IMR-90 (cell line): ENCODE results near the gene H6PD. TPM values are rescaled to one million over a fixed set of nuclear protein-coding genes. Genes with fewer than 3 reads are reported as not detected.

Experiments
- ATAC-seq: fragments of 200-7000 bp; cut with Tn5 transposase; 2 replicates; pipeline ENCODE4 v1.9.1; 2020; ENCODE audit warnings: low read depth, mild to moderate bottlenecking, moderate library complexity
- BruUV-seq: library from RNA; stranded (reverse); fragments of 400-500 nt; replicated peaks from 2 replicates; lab custom pipeline; 2021; lab: Mats Ljungman, UMichigan
- CTCF ChIA-PET: fragments of 300-600 bp; formaldehyde crosslinking; extraction: SDS; loops from one replicate; lab custom pipeline; 2021; ENCODE audit warnings: antibody characterized with exemption; lab: Yijun Ruan, JAX
- POLR2A ChIA-PET: fragments of 300-600 bp; sonication (Branson Sonifier 250); formaldehyde crosslinking; loops from one replicate; lab custom pipeline; 2022; ENCODE audit warnings: antibody characterized with exemption; ENCODE audit not compliant: unreplicated experiment; lab: Charles Lee
- DNase-seq: peaks from one replicate; pipeline ENCODE4 v3.0.0; 2013
- H2AFZ ChIP-seq: replicated peaks from 2 replicates; pipeline ENCODE3; 2013; ENCODE audit warnings: low read length, mild to moderate bottlenecking; ENCODE audit not compliant: poor library complexity
- H2AK5ac ChIP-seq: 2 replicates; pipeline ENCODE4 v1.6.1; 2013; ENCODE audit warnings: low read depth, low read length, inconsistent platforms
- H2AK9ac ChIP-seq: replicated peaks from 2 replicates; pipeline ENCODE3; 2013; ENCODE audit warnings: mild to moderate bottlenecking, low read depth, low read length, moderate library complexity; ENCODE audit not compliant: poor library complexity
- H2BK120ac ChIP-seq: 2 replicates; pipeline ENCODE4 v1.6.1; 2013; ENCODE audit warnings: low read depth, low read length, inconsistent platforms
- H2BK15ac ChIP-seq: 3 replicates; pipeline ENCODE4 v1.6.1; 2013; ENCODE audit warnings: low read depth, low read length, inconsistent platforms
- H2BK20ac ChIP-seq: 2 replicates; pipeline ENCODE4 v1.6.1; 2013; ENCODE audit warnings: low read depth, mild to moderate bottlenecking, inconsistent platforms, low read length, moderate library complexity
- H2BK5ac ChIP-seq: 2 replicates; pipeline ENCODE4 v1.6.1; 2013; ENCODE audit warnings: mild to moderate bottlenecking, low read depth, low read length, inconsistent platforms; ENCODE audit not compliant: poor library complexity, severe bottlenecking
- H3K14ac ChIP-seq: replicated peaks from 2 replicates; pipeline ENCODE4 v1.6.1; 2013; ENCODE audit warnings: low read depth, low read length, inconsistent platforms
- H3K18ac ChIP-seq: 2 replicates; pipeline ENCODE4 v1.6.1; 2013; ENCODE audit warnings: low read depth, low read length, control low read depth
- H3K23ac ChIP-seq: 2 replicates; pipeline ENCODE4 v1.6.1; 2013; ENCODE audit warnings: low read depth, low read length, inconsistent platforms
- H3K27ac ChIP-seq: 2 replicates; pipeline ENCODE4 v1.5.1; 2013; ENCODE audit warnings: mild to moderate bottlenecking, control low read depth, low read length; ENCODE audit not compliant: insufficient read depth
- H3K27me3 ChIP-seq: 2 replicates; pipeline ENCODE4 v1.6.1; 2013; ENCODE audit warnings: low read length; ENCODE audit not compliant: control insufficient read depth, insufficient read depth
- H3K36me3 ChIP-seq: 2 replicates; pipeline ENCODE4 v1.6.1; 2013; ENCODE audit warnings: low read length, mixed read lengths; ENCODE audit not compliant: control insufficient read depth, insufficient read depth
- H3K4ac ChIP-seq: 2 replicates; pipeline ENCODE4 v1.6.1; 2013; ENCODE audit warnings: low read depth, low read length, inconsistent platforms
- H3K4me1 ChIP-seq: 2 replicates; pipeline ENCODE4 v1.6.1; 2013; ENCODE audit warnings: low read length, mixed read lengths; ENCODE audit not compliant: control insufficient read depth, insufficient read depth
- H3K4me2 ChIP-seq: 2 replicates; pipeline ENCODE4 v1.6.1; 2013; ENCODE audit warnings: low read depth, mild to moderate bottlenecking, control low read depth, low read length, moderate library complexity
- H3K4me3 ChIP-seq: 2 replicates; pipeline ENCODE4 v1.5.1; 2013; ENCODE audit warnings: low read depth, mild to moderate bottlenecking, control low read depth, low read length, moderate library complexity; ENCODE audit not compliant: insufficient read depth
- H3K56ac ChIP-seq: 2 replicates; pipeline ENCODE4 v1.6.1; 2013; ENCODE audit warnings: low read length, inconsistent platforms; ENCODE audit not compliant: insufficient read depth; ENCODE audit errors: extremely low read depth
- H3K79me1 ChIP-seq, 2 experiments: 2 replicates each; pipeline ENCODE4 v1.6.1; 2013; ENCODE audit warnings: low read length in 2 of 2, inconsistent platforms in 1 of 2, low read depth in 1 of 2
- H3K9ac ChIP-seq: 2 replicates; pipeline ENCODE4 v1.6.1; 2013; ENCODE audit warnings: low read depth, low read length, control low read depth
- H3K9me1 ChIP-seq: 2 replicates; pipeline ENCODE4 v1.6.1; 2013; ENCODE audit warnings: low read length, inconsistent platforms; ENCODE audit not compliant: insufficient read depth
- H3K9me3 ChIP-seq: 2 replicates; pipeline ENCODE4 v1.6.1; 2013; ENCODE audit warnings: low read length; ENCODE audit not compliant: control insufficient read depth, insufficient read depth
- H4K20me1 ChIP-seq: 2 replicates; pipeline ENCODE4 v1.6.1; 2013; ENCODE audit warnings: low read length, inconsistent platforms; ENCODE audit not compliant: insufficient read depth
- H4K5ac ChIP-seq: 2 replicates; pipeline ENCODE4 v1.6.1; 2013; ENCODE audit warnings: mild to moderate bottlenecking, low read depth, low read length, control low read depth
- H4K8ac ChIP-seq, 2 experiments: 2 replicates each; pipeline ENCODE4 v1.6.1; 2013; ENCODE audit warnings: low read depth in 2 of 2, low read length in 2 of 2, control low read depth in 1 of 2, inconsistent platforms in 1 of 2
- H4K91ac ChIP-seq: 2 replicates; pipeline ENCODE4 v1.6.1; 2013; ENCODE audit warnings: low read depth, low read length, inconsistent platforms; ENCODE audit not compliant: insufficient read depth
- BHLHE40 ChIP-seq: fragments of 150-350 bp; IDR thresholded peaks from 2 replicates; pipeline ENCODE4 v1.6.1; 2016; ENCODE audit warnings: mild to moderate bottlenecking, low read depth, low read length
- CEBPB ChIP-seq: IDR thresholded peaks from 2 replicates; pipeline ENCODE4 v1.6.1; 2012; ENCODE audit warnings: low read depth, low read length, improper control_type of control experiment
- FOS ChIP-seq: fragments of 150-350 bp; IDR thresholded peaks from 2 replicates; pipeline ENCODE4 v1.6.1; 2016; ENCODE audit warnings: low read depth, low read length
- MAFK ChIP-seq: IDR thresholded peaks from 2 replicates; pipeline ENCODE4 v1.6.1; 2012; ENCODE audit warnings: low read depth, low read length, improper control_type of control experiment
- MXI1 ChIP-seq: IDR thresholded peaks from 2 replicates; pipeline ENCODE4 v1.6.1; 2012; ENCODE audit warnings: low read depth, mild to moderate bottlenecking, low read length, moderate library complexity, borderline replicate concordance
- NFE2L2 ChIP-seq: fragments of 150-350 bp; IDR thresholded peaks from 2 replicates; pipeline ENCODE4 v1.6.1; 2016; ENCODE audit warnings: low read depth, mild to moderate bottlenecking, low read length
- POLR2A ChIP-seq: IDR thresholded peaks from 2 replicates; pipeline ENCODE4 v1.6.1; 2012; ENCODE audit warnings: mild to moderate bottlenecking, low read depth, low read length
- RAD21 ChIP-seq: IDR thresholded peaks from 2 replicates; pipeline ENCODE4 v1.6.1; 2012; ENCODE audit warnings: low read length, improper control_type of control experiment
- WGBS, 2 experiments: methylation state at CpG; one replicate each; pipeline versions ENCODE4 v1.1.5 to v1.1.7; 2013; ENCODE audit warnings: missing lambda C conversion rate in 2 of 2; ENCODE audit not compliant: insufficient read length in 1 of 2; ENCODE audit errors: extremely low coverage in 2 of 2; 5-methylcytosine and 5-hydroxymethylcytosine counted together
- dilution Hi-C: fragments of 300-500 bp; cut with HindIII; formaldehyde crosslinking; loops from one replicate; pipeline ENCODE4 v1.14.3; 2018; ENCODE audit warnings: low sequenced_read_pairs; ENCODE audit not compliant: unreplicated experiment
- in situ Hi-C: fragments of 300-500 bp; cut with MboI; formaldehyde crosslinking; loops from 3 replicates; pipeline ENCODE4 v1.14.3; 2019; ENCODE audit warnings: low sequenced_read_pairs, inconsistent platforms, mixed read lengths
- intact Hi-C: fragments of 100-400 bp; cut with micrococcal nuclease; formaldehyde crosslinking; loops from 2 replicates; pipeline ENCODE4 v1.10.0; 2022
- polyA plus RNA-seq, 3 experiments: library from polyadenylated mRNA; depleted of rRNA; stranded (reverse); fragments of >200 nt; gene quantifications; 2 replicates each; pipeline ENCODE4 v1.2.3, GENCODE V29; 2012; ENCODE audit warnings: low replicate concordance in 1 of 3
- total RNA-seq: library from RNA; depleted of rRNA; stranded (reverse); fragments of >200 nt; gene quantifications from 2 replicates; pipeline ENCODE4 v1.2.3, GENCODE V29; 2012
- TF ChIP-seq, protein P1 (sequence below): conservative IDR thresholded peaks from 2 replicates; pipeline ENCODE4 v1.5.1; 2012; ENCODE audit warnings: mild to moderate bottlenecking, low read depth, low read length, improper control_type of control experiment

The H6PD gene
- total and polyA plus RNA-seq, 2 of the 4 experiments (the other 2 are of a cell fraction) = 9.3 to 22.1 TPM

DNA sequence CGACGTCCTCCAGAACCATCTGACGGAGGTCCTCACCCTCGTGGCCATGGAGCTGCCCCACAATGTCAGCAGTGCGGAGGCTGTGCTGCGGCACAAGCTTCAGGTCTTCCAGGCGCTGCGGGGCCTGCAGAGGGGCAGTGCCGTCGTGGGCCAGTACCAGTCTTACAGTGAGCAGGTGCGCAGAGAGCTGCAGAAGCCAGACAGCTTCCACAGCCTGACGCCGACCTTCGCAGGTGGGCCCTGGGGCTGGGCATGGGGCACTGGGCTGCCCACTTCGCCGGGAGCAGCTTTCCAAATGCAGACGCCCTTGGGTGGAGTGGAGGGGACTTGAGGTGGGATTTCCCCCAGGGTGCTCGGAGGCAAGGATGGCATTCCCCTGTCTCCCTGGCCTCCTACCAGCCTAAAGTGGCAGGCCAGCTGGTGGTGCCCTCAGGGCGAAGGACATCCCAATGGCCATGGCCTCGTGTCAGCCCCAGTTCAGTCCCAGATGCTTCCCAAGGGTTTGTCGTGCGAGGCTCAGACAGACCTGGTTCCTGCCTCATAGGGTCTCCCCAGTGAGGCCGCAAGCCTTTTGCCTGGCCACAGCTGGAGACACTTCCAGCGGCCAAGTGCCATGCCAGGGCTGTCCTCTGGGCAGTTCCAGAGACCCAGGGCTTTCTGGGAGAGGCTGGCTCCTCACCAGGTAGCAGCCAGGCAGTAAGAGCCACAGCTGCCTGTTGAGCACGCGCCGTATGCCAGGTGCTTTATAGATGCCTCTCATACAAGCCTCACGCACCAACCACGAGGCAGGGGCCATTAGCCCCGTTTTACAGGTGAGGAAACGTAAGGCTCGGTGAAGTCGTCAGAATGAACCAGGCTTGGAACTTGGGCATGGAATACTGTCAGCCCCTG lies 27.8 kb downstream of the H6PD start (continued):
- TF ChIP-seq, protein P1, sequence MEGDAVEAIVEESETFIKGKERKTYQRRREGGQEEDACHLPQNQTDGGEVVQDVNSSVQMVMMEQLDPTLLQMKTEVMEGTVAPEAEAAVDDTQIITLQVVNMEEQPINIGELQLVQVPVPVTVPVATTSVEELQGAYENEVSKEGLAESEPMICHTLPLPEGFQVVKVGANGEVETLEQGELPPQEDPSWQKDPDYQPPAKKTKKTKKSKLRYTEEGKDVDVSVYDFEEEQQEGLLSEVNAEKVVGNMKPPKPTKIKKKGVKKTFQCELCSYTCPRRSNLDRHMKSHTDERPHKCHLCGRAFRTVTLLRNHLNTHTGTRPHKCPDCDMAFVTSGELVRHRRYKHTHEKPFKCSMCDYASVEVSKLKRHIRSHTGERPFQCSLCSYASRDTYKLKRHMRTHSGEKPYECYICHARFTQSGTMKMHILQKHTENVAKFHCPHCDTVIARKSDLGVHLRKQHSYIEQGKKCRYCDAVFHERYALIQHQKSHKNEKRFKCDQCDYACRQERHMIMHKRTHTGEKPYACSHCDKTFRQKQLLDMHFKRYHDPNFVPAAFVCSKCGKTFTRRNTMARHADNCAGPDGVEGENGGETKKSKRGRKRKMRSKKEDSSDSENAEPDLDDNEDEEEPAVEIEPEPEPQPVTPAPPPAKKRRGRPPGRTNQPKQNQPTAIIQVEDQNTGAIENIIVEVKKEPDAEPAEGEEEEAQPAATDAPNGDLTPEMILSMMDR = no peak

DNA sequence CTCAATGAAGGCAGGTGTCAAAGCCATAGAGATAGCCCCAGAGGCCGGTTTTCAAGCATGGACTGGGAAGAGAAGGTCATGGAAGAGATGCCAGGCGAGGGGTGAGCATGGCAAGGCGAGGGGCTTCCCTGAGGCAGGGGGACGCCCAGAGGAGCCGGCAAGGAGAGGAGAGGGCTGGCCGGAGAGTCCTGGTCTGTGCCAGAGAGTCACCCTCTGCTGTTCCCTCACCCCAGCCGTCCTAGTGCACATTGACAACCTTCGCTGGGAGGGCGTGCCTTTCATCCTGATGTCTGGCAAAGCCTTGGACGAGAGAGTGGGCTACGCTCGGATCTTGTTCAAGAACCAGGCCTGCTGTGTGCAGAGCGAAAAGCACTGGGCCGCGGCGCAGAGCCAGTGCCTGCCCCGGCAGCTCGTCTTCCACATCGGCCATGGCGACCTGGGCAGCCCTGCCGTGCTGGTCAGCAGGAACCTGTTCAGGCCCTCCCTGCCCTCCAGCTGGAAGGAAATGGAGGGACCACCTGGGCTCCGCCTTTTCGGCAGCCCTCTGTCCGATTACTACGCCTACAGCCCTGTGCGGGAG lies 28.8 kb downstream of the H6PD start:
- Histone ChIP-seq H2BK20ac (no peak overlapping the region), H3K9me3 (no peaks in the 10 kb centered on the region), H3K4ac (no peak overlapping the region), H2BK120ac (no peak overlapping the region), H2AK5ac (no peak overlapping the region), H3K18ac (no peak overlapping the region), H3K56ac (no peak overlapping the region), H2BK15ac (no peak overlapping the region), H3K79me1 (peaks cover 20 to 42% of the 10 kb centered on the region in 2 experiments), H2BK5ac (no peak overlapping the region), H3K23ac (no peak overlapping the region), H3K4me3 (no peak overlapping the region), H3K14ac (no peak overlapping the region), H2AK9ac (peak overlapping the region; percentile 83), H2AFZ (no peak overlapping the region), H4K91ac (no peak overlapping the region), H3K27me3 (no peaks in the 10 kb centered on the region), H3K4me1 (peaks cover 6% of the 10 kb centered on the region), H3K9me1 (peaks cover 9% of the 10 kb centered on the region), H3K4me2 (no peak overlapping the region), H3K36me3 (peaks cover 34% of the 10 kb centered on the region; the same call in 1 of the 2 replicates), H3K9ac (no peak overlapping the region), H3K27ac (no peak overlapping the region), H4K8ac (no peak overlapping the region), H4K20me1 (peaks cover 21% of the 10 kb centered on the region; the same call in 1 of the 2 replicates), H4K5ac (no peak overlapping the region)
- ChIA-PET POLR2A (no interaction called here), CTCF (no interaction called here)
- dilution Hi-C loops (no loop called here), intact Hi-C loops (no loop called here), in situ Hi-C loops (no loop called here)
- WGBS, 2 experiments = 93% methylated on average over 13 of the region's 26 CpGs; no CpG with 5 or more reads in 1 of the 2 experiments
- ATAC-seq (no peak), DNase-seq (no peak)
- TF ChIP-seq POLR2A = no peak
- no peak for TF ChIP-seq CEBPB
- TF ChIP-seq BHLHE40 = no peak
- TF ChIP-seq RAD21 = no peak
- no peak for TF ChIP-seq FOS
- TF ChIP-seq MAFK = no peak
- no peak for TF ChIP-seq NFE2L2
- no peak for TF ChIP-seq MXI1
- no TSS peak for BruUV-seq
